Activated naive CD8-positive, alpha-beta T cell treated with anti-CD3 and anti-CD28 coated beads, Interleukin-2, amount 50 U/mL, for 16 hours (primary cell): ENCODE measurements around the gene BOLL.
A peak's percentile ranks its signal among the peaks of the same experiment; 100 is the strongest.
"Not testable (repeated sequence)": the region's sequence is repeated elsewhere in the genome, so short reads cannot be mapped to it uniquely, and the experiment has no call there.

ENCODE experiments used
- DNase-seq: peaks from one replicate; pipeline ENCODE4 v3.0.0-alpha.2; 2020; ENCODE audit warnings: low read depth, low spot score

BOLL gene

GRCh38 chr2:197784956-197785941 lies at the start of gene BOLL:
BOLL (minus strand) TSS chr2:197785319; CDS start chr2:197781850, 3,469 bp downstream.
- no peak for DNase-seq

- not testable (repeated sequence) for DNase-seq
These were observed 49.7 kb upstream of the BOLL start for GRCh38 chr2:197834771-197835170.

GRCh38 chr2:197828464-197829135 lies 43.5 kb upstream of the BOLL start:
- DNase-seq: no peak

GRCh38 chr2:197827618-197828017 lies 42.5 kb upstream of the BOLL start:
- DNase-seq: no peak

GRCh38 chr2:197822333-197822732 lies 37.2 kb upstream of the BOLL start:
- DNase-seq: no peak

- no peak for DNase-seq
These were observed 36.6 kb upstream of the BOLL start for GRCh38 chr2:197821550-197822289.

- DNase-seq: no peak
These were observed 29.4 kb upstream of the BOLL start for GRCh38 chr2:197814526-197814925.

- no peak for DNase-seq
These were observed 28.1 kb upstream of the BOLL start for GRCh38 chr2:197813093-197813787.

GRCh38 chr2:197810491-197810890 lies 25.4 kb upstream of the BOLL start:
- no peak for DNase-seq

- DNase-seq: no peak
These were observed 24.9 kb upstream of the BOLL start for GRCh38 chr2:197810016-197810415.

- no peak for DNase-seq
These were observed 23.9 kb upstream of the BOLL start for GRCh38 chr2:197809064-197809463.

- DNase-seq: no peak
These were observed 20.9 kb upstream of the BOLL start for GRCh38 chr2:197805715-197806633.

GRCh38 chr2:197804758-197805714 lies 19.9 kb upstream of the BOLL start:
- no peak for DNase-seq

GRCh38 chr2:197804049-197804757 lies 19.1 kb upstream of the BOLL start, which contains the start of gene PLCL1:
PLCL1 (plus strand) TSS chr2:197804593.
- peak; percentile 74 for DNase-seq

GRCh38 chr2:197803033-197803444 lies 17.9 kb upstream of the BOLL start:
- no peak for DNase-seq

- no peak for DNase-seq
These were observed 15.9 kb upstream of the BOLL start for GRCh38 chr2:197801033-197801432.

- DNase-seq: no peak
These were observed 15.0 kb upstream of the BOLL start for GRCh38 chr2:197800091-197800490.

GRCh38 chr2:197799068-197799467 lies 13.9 kb upstream of the BOLL start:
- DNase-seq: no peak
